GM12892 (cell line): ENCODE data around the gene TMPRSS3.

Experiments
- DNase-seq: peaks from one replicate; pipeline ENCODE4 v3.0.0; 2011; ENCODE audit not compliant: insufficient read length
- FAIRE-seq: peaks from 2 replicates; lab custom pipeline; 2011; peaks lifted over from hg19 to GRCh38; lab: Jason Lieb, UNC
- POLR2A ChIP-seq: IDR thresholded peaks from 2 replicates; pipeline ENCODE4 v1.6.1; 2011; ENCODE audit warnings: low read depth, low read length, control low read depth
- POLR2AphosphoS5 ChIP-seq: IDR thresholded peaks from 2 replicates; pipeline ENCODE4 v1.6.1; 2011; ENCODE audit warnings: low read depth, low read length, control low read depth
- TAF1 ChIP-seq: IDR thresholded peaks from 2 replicates; pipeline ENCODE4 v1.6.1; 2011; ENCODE audit warnings: low read depth, mild to moderate bottlenecking, control low read depth, low read length, borderline replicate concordance

The TMPRSS3 gene

GRCh38 chr21:42403611-42404231 lies 7.9 kb upstream of the TMPRSS3 start, which contains the start of gene UBASH3A:
Gene UBASH3A (plus strand): TSS chr21:42403902. CDS start chr21:42403946, 44 bp downstream.
- no peak for DNase-seq
- no peak for TF ChIP-seq TAF1
- TF ChIP-seq POLR2AphosphoS5, result no peak
- no peak for TF ChIP-seq POLR2A
- FAIRE-seq, result no peak

- no peak for FAIRE-seq
Measured at GRCh38 chr21:42401820-42402251, 6.0 kb upstream of the TMPRSS3 start.

GRCh38 chr21:42401154-42401553 lies 5.3 kb upstream of the TMPRSS3 start:
- DNase-seq, result no peak
- TF ChIP-seq POLR2A (no peak), TAF1 (no peak), POLR2AphosphoS5 (no peak)
- no peak for FAIRE-seq

More at GRCh38 chr21:42401820-42402251, 6.0 kb upstream of the TMPRSS3 start:
- no peak for TF ChIP-seq POLR2A
- TF ChIP-seq TAF1, result no peak
- TF ChIP-seq POLR2AphosphoS5, result no peak
- no peak for DNase-seq

- FAIRE-seq (peak; percentile 83), DNase-seq (no peak)
- TF ChIP-seq POLR2AphosphoS5 (no peak), POLR2A (no peak), TAF1 (no peak)
Measured at GRCh38 chr21:42400525-42400924, 4.7 kb upstream of the TMPRSS3 start.

- FAIRE-seq (no peak), DNase-seq (no peak)
- no peak for TF ChIP-seq TAF1
- no peak for TF ChIP-seq POLR2AphosphoS5
- no peak for TF ChIP-seq POLR2A
Measured at GRCh38 chr21:42398436-42399028, 2.7 kb upstream of the TMPRSS3 start.

GRCh38 chr21:42397746-42398394 lies 2.0 kb upstream of the TMPRSS3 start:
- FAIRE-seq (no peak), DNase-seq (no peak)
- TF ChIP-seq TAF1, result no peak
- TF ChIP-seq POLR2AphosphoS5, result no peak
- no peak for TF ChIP-seq POLR2A

GRCh38 chr21:42396799-42397745 lies 1.2 kb upstream of the TMPRSS3 start:
- FAIRE-seq (no peak), DNase-seq (no peak)
- TF ChIP-seq POLR2AphosphoS5, result no peak
- no peak for TF ChIP-seq TAF1
- no peak for TF ChIP-seq POLR2A

- DNase-seq (no peak), FAIRE-seq (no peak)
- TF ChIP-seq TAF1 (no peak), POLR2A (no peak), POLR2AphosphoS5 (no peak)
Measured at GRCh38 chr21:42395302-42395701, 550 bp downstream of the TMPRSS3 start.

GRCh38 chr21:42393443-42393950 lies 2.4 kb downstream of the TMPRSS3 start:
- TF ChIP-seq POLR2A (no peak), POLR2AphosphoS5 (no peak), TAF1 (no peak)
- no peak for FAIRE-seq
- DNase-seq, result no peak

- FAIRE-seq (peak; percentile 71), DNase-seq (no peak)
- TF ChIP-seq TAF1 (no peak), POLR2AphosphoS5 (no peak), POLR2A (no peak)
Measured at GRCh38 chr21:42392731-42393442, 3.0 kb downstream of the TMPRSS3 start.
